Left ventricle myocardium inferior (tissue), 1 donor: ENCODE data around the gene ZSWIM9. TPM values are rescaled to one million over a fixed set of nuclear protein-coding genes. Genes with fewer than 3 reads are reported as not detected.
"Not testable (repeated sequence)": the region's sequence is repeated elsewhere in the genome, so short reads cannot be mapped to it uniquely, and the experiment has no call there.

Experiments
- DNase-seq: peaks from one replicate; pipeline ENCODE4 v3.0.0-alpha.2; 2020
- H3K27ac ChIP-seq: fragments of 200-600 bp; replicated peaks from 2 replicates; pipeline ENCODE4 v1.8.0; 2021
- H3K27me3 ChIP-seq: fragments of 200-600 bp; 2 replicates; pipeline ENCODE4 v1.8.0; 2021; ENCODE audit warnings: low read depth
- H3K36me3 ChIP-seq: fragments of 200-600 bp; 2 replicates; pipeline ENCODE4 v1.8.0; 2021
- H3K4me1 ChIP-seq: fragments of 200-600 bp; 2 replicates; pipeline ENCODE4 v1.8.0; 2021
- H3K4me3 ChIP-seq: fragments of 200-600 bp; 2 replicates; pipeline ENCODE4 v1.8.0; 2021; ENCODE audit warnings: mild to moderate bottlenecking, moderate library complexity
- H3K9me3 ChIP-seq: fragments of 200-600 bp; replicated peaks from 2 replicates; pipeline ENCODE4 v1.8.0; 2021
- CTCF ChIP-seq: fragments of 200-600 bp; IDR thresholded peaks from 2 replicates; pipeline ENCODE4 v1.8.0; 2021; ENCODE audit warnings: antibody characterized with exemption, mild to moderate bottlenecking, borderline replicate concordance
- intact Hi-C: fragments of 100-400 bp; cut with micrococcal nuclease; formaldehyde crosslinking; loops from one replicate; pipeline ENCODE4 v1.11.0; 2022
- total RNA-seq: library from RNA; stranded (reverse); fragmentation: NEBNext Ultra II Directional; extraction: Animal tissue kit (Norgen Biotek cat#: 25700); gene quantifications from one replicate; pipeline ENCODE4 v1.2.1, GENCODE V29; 2021
- donor health status: DM: no; HTN: yes; CAD: no; lungs with severe emphysema.

The ZSWIM9 gene
- total RNA-seq, 1 donor from 2014 or later = 7.6 TPM

GRCh38 chr19:48239120-48239519 lies 68.6 kb downstream of the ZSWIM9 start:
- Histone ChIP-seq H3K4me3 (no peak overlapping the region), H3K4me1 (peaks cover under 1% of the 10 kb centered on the region), H3K36me3 (peaks cover 64% of the 10 kb centered on the region), H3K27me3 (no peaks in the 10 kb centered on the region), H3K27ac (no peak overlapping the region), H3K9me3 (no peaks in the 10 kb centered on the region)
- intact Hi-C loops = no loop called here
- TF ChIP-seq CTCF = no peak
- DNase-seq = no peak

GRCh38 chr19:48239582-48240141 lies 69.2 kb downstream of the ZSWIM9 start:
- Histone ChIP-seq H3K9me3 (no peaks in the 10 kb centered on the region), H3K36me3 (peaks cover 59% of the 10 kb centered on the region), H3K27ac (no peak overlapping the region), H3K4me3 (no peak overlapping the region), H3K27me3 (no peaks in the 10 kb centered on the region), H3K4me1 (peaks cover 6% of the 10 kb centered on the region)
- TF ChIP-seq CTCF = no peak
- DNase-seq = no peak
- intact Hi-C loops = no loop called here

DNA sequence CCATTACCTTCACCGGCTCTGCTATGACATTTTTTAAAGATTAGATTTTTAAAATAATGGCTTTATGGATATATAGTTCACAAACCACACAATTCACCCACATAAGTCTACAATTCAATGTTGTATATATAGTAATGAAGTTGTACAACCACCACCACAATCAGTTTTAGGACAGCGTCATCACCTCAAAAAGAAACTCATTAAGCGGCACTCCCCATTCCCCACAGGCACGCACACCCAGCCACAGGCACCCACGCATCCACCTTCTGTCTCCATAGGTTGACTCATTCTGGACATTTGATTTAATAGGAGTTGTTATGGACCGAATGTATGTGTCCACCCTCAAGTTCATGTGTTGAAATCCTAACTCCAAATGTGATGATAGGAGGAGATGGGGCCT lies 71.3 kb downstream of the ZSWIM9 start:
- intact Hi-C loops, DNase-seq, H3K4me3 ChIP-seq, H3K27ac ChIP-seq, H3K9me3 ChIP-seq, H3K27me3 ChIP-seq: not testable (repeated sequence)
- H3K36me3 ChIP-seq = peaks cover 67% of the 10 kb centered on the region
- H3K4me1 ChIP-seq = peaks cover 25% of the 10 kb centered on the region

GRCh38 chr19:48244281-48244680 lies 73.8 kb downstream of the ZSWIM9 start:
- Histone ChIP-seq H3K27ac (peak overlapping the region; percentile 53), H3K27me3 (no peaks in the 10 kb centered on the region), H3K9me3 (no peaks in the 10 kb centered on the region), H3K36me3 (peaks cover 60% of the 10 kb centered on the region), H3K4me3 (peak overlapping the region; percentile 33), H3K4me1 (peaks cover 42% of the 10 kb centered on the region)
- no peak for DNase-seq
- intact Hi-C loops = no loop called here
- TF ChIP-seq CTCF = no peak

GRCh38 chr19:48246101-48246500 lies 75.6 kb downstream of the ZSWIM9 start:
- Histone ChIP-seq H3K27me3 (no peaks in the 10 kb centered on the region), H3K36me3 (peaks cover 43% of the 10 kb centered on the region), H3K4me1 (peaks cover 54% of the 10 kb centered on the region), H3K4me3 (peak overlapping the region; percentile 12), H3K27ac (no peak overlapping the region), H3K9me3 (no peaks in the 10 kb centered on the region)
- DNase-seq = no peak
- intact Hi-C loops = no loop called here
- no peak for TF ChIP-seq CTCF

GRCh38 chr19:48247212-48247611 lies 76.7 kb downstream of the ZSWIM9 start:
- Histone ChIP-seq H3K27me3 (no peaks in the 10 kb centered on the region), H3K4me1 (peaks cover 63% of the 10 kb centered on the region), H3K9me3 (no peaks in the 10 kb centered on the region), H3K4me3 (peak overlapping the region; percentile 12), H3K36me3 (peaks cover 39% of the 10 kb centered on the region), H3K27ac (peak overlapping the region; percentile 1)
- intact Hi-C loops = no loop called here
- TF ChIP-seq CTCF = no peak
- no peak for DNase-seq

Other genes starting within 250 kb of the ZSWIM9 start
- gene BSPH1, start 178.5 kb upstream of the ZSWIM9 start, total RNA-seq = not detected
- not detected for gene ELSPBP1, start 176.0 kb upstream of the ZSWIM9 start, total RNA-seq
- gene CABP5, start 126.6 kb upstream of the ZSWIM9 start, total RNA-seq = not detected
- gene PLA2G4C, start 59.9 kb upstream of the ZSWIM9 start, total RNA-seq = 35.3 TPM
- 3.4 TPM for gene LIG1, start 336 bp upstream of the ZSWIM9 start, total RNA-seq
- gene CARD8, start 85.2 kb downstream of the ZSWIM9 start, total RNA-seq = 33.3 TPM
- 0.55 TPM for gene ZNF114, start 99.4 kb downstream of the ZSWIM9 start, total RNA-seq
- 32.1 TPM for gene EMP3, start 154.9 kb downstream of the ZSWIM9 start, total RNA-seq
- 108 TPM for gene TMEM143, start 193.3 kb downstream of the ZSWIM9 start, total RNA-seq
- not detected for gene SYNGR4, start 193.7 kb downstream of the ZSWIM9 start, total RNA-seq
- 68.4 TPM for gene KDELR1, start 220.9 kb downstream of the ZSWIM9 start, total RNA-seq
- 0.30 TPM for gene GRIN2D, start 223.0 kb downstream of the ZSWIM9 start, total RNA-seq